HepG2 (cell line): ENCODE measurements around the gene CSTPP1.

Source experiments
- MAFG ChIP-seq: sonication (generic); formaldehyde crosslinking; IDR thresholded peaks from 2 replicates; pipeline ENCODE4 v1.5.1; 2020; ENCODE audit warnings: mild to moderate bottlenecking, missing genetic modification reagents
- NFE2L1 ChIP-seq: sonication (generic); formaldehyde crosslinking; IDR thresholded peaks from 2 replicates; pipeline ENCODE4 v1.4.0; 2020; ENCODE audit warnings: missing genetic modification reagents, mild to moderate bottlenecking, borderline replicate concordance
- POLR2A ChIP-seq, 2 experiments: IDR thresholded peaks; 2 replicates each; pipeline ENCODE4 v1.6.1; 2011; ENCODE audit warnings: low read depth in 2 of 2, low read length in 2 of 2, mild to moderate bottlenecking in 1 of 2, moderate library complexity in 1 of 2; ENCODE audit not compliant: insufficient read depth in 1 of 2
- ZSCAN25 ChIP-seq: sonication (generic); formaldehyde crosslinking; IDR thresholded peaks from 2 replicates; pipeline ENCODE4 v1.8.0; 2022; ENCODE audit warnings: mild to moderate bottlenecking, missing genetic modification reagents
- TF ChIP-seq, protein P1 (sequence below): IDR thresholded peaks from 2 replicates; pipeline ENCODE4 v1.6.1; 2012; ENCODE audit warnings: inconsistent platforms

DNA sequence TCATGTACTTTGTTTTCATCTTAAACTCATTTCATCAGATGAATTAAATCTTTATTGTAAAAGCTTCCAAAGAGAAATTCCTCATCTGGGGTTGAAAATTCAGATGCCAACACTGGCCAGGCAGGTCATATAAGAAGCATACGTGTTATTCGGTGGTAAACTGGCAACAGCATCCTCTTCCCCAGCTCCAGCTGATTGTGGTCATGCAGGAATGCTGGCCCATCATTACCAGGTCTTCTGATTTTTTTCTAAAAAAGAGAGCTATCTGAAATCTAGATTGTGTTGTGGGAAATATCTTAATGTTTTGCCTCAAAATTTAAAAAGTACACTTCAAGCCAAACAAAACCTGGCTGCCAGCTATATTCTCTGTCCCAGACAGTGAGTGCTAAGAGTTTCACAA lies 186.5 kb downstream of the CSTPP1 start:
- TF ChIP-seq POLR2A (IDR thresholded peaks at IDR 0.05; ENCODE audit: insufficient read depth in 1 of 2, low read depth in 2 of 2, low read length in 2 of 2) (no peak), NFE2L1 (no peak), MAFG (CRISPR knock-in tag) (no peak), ZSCAN25 (CRISPR knock-in tag) (no peak)
- TF ChIP-seq, protein P1, sequence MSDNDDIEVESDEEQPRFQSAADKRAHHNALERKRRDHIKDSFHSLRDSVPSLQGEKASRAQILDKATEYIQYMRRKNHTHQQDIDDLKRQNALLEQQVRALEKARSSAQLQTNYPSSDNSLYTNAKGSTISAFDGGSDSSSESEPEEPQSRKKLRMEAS: no peak
